Measurements from ENCODE around the gene TBC1D19.

The TBC1D19 gene

DNA sequence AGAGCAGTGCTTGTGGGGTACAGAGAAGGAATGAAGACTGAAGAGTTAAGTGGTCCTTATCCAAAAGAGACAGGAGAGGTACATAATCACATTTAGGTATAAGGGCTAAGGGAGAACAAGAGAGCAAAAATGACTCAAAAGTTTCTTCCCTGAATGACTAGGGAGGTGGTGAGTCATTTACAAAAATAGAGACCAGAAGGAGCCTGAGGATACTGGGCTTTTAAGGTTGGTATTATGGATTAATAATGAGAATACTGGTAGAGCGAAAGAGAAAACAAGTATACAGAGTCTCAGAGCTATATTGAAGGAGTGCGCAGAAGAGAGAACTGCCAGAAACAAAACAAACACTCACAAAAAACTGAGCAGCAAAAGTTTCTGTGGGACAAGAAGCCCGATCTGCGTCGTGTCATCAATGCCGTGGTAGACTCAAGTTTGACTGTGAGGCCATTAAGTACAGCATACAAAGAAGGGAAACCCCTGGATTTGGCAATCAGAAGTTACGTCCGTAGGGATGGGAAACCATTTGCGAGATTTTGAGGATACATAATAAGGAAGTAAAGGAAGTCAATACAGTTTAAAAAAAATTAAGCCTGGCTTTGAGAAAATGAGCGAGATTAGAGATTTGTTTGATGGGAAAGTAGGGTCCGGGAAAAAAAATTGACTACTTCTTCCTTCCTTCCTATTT is 147.6 kb downstream of the TBC1D19 start:
- no peak for DNase-seq (ENCODE audit: low read depth in 2 of 2)

DNA sequence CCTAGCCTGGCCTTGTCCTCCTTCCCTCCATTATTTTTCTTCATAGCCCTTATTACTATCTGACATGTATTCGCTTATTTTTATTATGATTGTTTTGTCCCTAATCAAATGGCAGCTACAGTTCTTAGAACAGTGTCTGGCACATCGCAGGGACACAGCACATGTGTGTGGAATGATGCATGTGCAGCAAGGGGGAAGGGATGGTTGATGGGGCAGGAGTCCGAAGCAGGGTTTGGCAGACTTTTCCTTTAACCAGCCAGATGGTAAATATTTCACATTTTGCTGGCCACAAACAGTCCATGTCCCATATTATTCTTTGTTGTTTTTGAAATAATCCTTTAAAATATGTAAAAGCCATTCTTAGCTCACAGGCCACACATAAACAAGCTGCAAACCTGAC is 148.5 kb downstream of the TBC1D19 start:
- DNase-seq (ENCODE audit: low read depth in 2 of 2) = no peak

DNA sequence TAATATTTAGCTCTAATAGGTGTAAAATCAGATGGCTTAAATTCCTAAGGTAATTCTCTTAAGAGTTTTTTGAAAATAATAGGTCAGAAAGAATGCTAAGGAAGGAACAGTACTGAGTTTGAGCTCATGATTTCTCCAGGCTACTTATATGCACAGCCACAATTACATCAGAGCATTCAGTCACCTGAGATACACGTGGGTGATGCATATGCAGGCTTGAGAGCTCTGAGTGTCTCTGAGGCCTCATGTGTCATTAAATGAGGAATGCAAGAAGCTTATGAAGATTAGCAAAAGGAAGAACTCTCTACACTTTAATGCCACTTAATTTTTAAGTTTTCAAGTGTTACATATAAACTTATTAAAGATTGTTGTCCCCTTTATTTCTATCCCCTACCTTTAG is 152.7 kb downstream of the TBC1D19 start:
- DNase-seq (ENCODE audit: low read depth in 2 of 2) = no peak

DNA sequence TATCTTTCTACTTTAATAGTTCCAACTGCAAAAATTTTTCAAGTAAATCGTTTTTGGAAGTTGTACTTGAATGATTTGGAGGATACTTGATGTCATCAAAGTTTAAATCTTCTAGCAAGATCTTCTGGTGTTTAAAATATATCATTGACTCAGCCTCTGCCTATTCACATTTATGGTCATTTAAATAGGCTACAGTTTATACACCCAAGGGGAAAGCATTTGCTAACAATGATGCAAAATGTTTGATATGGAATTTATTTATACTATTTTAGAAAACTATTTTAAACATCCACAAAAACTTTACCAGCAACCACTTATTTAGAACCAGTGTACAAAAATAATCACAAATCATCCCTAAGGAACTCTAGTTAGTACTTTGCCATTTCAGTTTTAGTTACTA is 153.5 kb downstream of the TBC1D19 start:
- no peak for DNase-seq (ENCODE audit: low read depth in 2 of 2)

DNA sequence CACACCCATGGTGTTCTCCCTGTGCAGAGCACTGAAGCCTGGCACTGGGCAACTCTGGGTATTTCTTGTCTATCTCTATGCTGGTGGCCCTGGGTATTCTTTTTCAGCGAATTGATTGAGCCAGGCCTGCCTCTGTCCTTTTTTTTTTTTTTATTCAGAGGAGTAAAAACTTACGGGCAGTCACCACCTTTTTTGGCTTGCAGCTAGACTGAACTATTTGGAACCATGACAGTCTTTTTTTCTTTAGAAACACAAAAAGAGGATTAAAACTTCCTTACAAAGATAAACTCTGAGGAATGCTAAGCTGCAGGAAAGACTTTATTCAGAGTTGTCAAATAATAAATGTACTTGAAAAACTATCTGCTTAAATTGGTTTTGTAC is 157.6 kb downstream of the TBC1D19 start:
- DNase-seq (ENCODE audit: low read depth in 2 of 2) = no peak

DNA sequence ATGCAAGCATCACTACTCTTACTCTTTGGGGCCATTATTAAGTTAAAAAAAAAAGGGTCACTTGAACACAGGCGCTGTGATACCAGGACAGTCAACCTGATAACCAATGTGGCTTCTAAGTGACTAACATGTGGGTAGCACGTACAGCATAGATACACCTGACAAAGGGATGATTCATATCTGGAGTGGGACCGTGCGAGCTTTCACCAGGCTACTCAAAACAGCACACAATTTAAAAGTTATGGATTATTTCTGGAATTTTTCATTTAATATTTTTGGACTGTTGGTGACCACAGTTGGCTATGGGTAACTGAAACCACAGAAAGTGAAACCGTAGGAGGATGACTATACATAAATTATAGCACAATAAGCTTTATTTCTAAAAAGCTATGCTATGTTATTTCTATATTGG is 162.9 kb downstream of the TBC1D19 start:
- no peak for DNase-seq (ENCODE audit: low read depth in 2 of 2)

DNA sequence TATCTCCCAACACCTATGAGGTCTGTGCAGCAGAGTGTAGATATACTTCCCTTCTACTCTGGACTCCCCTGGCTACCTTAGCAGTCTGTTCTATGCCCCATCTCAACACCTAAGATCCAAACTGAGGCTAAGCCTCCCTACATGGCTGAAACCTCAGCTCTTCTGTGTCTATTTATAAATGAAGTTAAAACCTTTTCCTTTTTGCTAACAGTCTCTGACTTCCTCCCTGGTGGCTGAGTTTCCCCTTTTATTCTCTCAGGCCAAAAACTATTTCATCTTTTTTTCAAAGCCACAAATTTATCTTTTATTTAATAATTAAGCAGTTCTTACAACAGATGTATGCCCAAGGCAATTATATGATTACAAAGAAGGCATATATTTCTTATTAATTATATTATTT is 164.9 kb downstream of the TBC1D19 start:
- DNase-seq (ENCODE audit: low read depth in 2 of 2) = no peak

DNA sequence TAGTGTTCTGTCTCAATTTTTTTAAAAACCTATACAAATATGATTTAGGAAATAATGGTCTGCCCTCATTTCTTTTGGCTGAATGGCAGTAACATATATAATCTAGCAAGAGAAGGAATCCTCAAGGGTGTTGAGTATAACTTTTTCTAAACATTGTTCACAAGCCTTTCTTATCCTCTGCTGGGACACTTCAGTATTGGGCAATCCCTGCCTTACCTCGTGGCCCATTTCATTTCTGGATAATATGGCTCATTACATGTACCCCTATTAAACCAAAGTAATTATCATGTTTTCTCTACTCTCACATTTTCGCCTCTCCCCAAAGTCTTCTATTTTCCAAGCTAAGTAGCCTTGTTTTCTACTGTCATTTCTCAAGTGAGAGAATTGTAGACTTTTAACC is 166.0 kb downstream of the TBC1D19 start:
- DNase-seq (ENCODE audit: low read depth in 2 of 2) = no peak

DNA sequence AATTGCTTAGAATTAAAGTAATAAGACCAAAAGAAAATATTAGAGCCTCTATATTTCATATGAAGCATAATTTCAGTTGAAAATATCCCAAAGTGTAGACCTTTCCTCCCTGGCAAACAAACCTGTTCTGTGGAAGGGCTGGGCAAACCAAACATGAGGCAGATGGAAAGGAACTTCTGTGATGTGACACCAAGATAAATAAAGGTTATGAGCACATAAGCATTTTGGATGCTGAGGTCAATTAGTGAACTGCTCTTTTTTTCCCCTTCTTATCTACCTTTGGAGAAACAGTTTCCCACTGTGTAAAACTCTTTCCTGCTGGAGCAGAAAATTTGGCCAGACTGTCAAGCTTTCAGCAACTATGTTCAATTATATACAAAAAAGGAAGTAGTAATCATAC is 167.1 kb downstream of the TBC1D19 start:
- DNase-seq (ENCODE audit: low read depth in 2 of 2) = no peak

DNA sequence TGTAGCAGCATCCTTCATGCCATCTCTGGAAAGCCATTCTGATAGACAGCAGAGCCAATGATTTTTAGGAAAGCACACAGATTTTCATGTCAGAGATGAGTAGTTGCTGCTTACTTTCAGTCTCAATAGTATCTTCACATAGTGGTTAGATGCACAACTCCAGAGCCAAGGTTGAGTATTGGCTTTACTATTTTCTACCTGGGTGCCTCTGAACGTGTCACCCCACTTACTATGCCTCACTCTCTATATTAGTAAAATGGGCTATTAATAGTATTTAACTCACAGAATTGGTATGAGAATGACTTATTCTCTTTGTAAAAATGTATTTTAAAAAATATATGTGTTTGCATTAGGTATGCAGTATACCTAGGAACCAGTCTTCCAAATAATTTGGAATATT is 168.0 kb downstream of the TBC1D19 start:
- no peak for DNase-seq (ENCODE audit: low read depth in 2 of 2)

DNA sequence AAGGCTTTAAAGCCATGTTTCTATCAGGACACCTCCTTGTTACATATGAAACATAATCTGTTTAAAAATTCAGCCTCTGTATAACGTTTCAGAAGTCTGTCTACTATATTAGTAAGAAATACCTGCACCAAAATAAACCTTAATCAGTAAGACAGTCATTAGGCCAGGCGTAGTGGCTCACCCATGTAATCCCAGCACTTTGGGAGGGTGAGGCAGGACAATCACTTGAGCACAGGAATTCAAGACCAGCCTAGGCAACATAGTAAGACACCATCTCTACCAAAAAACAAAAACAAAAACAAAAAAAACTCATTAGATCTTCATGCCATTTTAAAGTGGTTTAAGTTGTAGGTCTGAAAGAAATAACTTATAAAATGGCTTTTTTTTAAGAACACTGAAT is 169.3 kb downstream of the TBC1D19 start:
- no peak for DNase-seq (ENCODE audit: low read depth in 2 of 2)

DNA sequence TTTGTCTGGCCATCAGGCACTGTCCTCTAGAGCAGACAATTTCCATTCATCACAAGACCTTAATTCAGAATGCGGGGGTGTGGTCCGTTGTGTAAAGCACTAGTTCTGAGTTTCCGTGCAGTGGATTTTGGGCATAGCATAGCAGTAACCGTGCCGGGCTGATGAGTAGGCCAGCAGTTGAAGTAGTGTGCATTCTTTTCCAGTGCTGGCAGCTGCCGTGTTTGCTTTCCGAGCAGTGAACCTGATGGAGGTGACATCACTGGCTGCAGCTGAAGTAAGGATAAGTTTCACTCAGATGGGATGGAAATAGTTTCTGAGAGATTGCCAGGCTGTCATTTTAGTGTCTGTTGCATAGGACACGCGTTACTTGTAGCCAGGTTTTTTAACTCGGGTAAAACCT is 169.7 kb downstream of the TBC1D19 start:
- no peak for DNase-seq (ENCODE audit: low read depth in 2 of 2)

DNA sequence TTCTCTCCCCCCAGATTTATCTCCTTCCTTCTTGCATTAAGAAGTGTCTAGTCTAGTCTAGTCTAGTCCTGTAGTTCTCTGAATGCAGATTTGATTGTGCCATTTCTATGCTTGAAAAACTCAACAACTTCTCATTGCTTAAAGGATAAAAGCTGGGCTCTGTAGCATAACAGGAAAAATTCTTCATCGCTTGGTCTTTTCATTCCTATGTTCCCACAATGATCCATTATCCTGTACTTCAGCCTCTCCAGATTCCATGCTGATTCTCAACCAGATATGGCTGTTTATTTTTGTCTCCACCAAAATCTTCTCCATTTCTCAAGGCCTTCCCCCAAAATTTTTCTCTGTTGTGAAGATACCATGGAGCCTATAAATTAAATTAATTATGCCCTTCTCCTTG is 173.9 kb downstream of the TBC1D19 start:
- DNase-seq (ENCODE audit: low read depth in 2 of 2) = no peak

DNA sequence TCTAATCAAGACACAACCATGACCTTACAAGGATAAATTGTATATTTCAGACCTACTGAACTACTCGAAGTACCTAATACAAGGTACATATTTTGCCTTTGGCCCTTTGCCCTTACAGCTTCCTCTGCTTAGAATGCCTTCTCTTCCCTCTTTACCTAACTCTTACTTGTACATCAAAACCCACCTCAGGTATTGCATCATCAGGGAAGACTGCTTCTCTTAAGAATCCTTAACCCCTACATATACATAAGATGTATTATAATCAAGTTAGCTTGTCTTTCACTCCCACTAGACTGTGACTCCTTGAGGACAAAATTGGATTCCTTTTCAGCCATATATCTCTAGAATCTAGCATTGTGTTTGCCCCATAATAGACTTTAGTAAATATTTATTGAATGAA is 175.0 kb downstream of the TBC1D19 start:
- no peak for DNase-seq (ENCODE audit: low read depth in 2 of 2)

DNA sequence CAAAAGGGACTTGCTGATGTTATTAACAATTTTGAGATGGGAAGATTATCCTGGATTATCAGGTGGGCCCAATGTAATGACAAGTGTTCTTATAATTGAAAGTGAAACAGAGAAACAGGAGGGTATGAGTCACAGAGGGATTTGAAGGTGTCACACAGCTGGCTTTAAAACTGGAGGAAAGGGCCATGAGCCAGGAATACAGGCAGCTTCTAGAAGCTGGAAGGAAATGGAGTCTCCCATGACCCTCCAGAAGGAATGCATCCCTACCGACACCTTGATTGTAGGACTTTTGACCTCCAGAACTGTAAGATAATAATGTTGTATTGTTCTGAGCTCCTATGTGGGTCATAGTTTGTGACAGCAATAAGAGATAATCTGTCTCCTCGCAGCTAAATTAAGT is 178.8 kb downstream of the TBC1D19 start:
- DNase-seq (ENCODE audit: low read depth in 2 of 2) = no peak

DNA sequence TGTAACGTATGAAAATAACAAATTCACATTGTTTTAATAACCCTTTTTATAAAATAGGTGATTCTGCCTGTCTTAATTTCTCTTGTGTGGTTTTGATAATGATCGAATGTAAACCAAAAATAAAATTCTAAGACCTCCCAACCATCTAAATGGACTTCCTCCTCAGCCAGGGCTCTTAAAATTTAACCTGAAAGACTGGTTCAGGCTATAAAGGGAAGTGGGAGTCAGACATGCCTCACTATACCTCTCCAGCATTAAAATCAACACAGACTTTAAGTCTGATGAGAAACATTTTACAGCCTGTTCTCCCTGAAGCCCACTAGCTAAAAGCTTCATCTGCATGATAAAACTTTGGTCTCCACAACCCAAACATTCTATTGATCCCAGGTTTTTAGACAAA is 179.2 kb downstream of the TBC1D19 start:
- no peak for DNase-seq (ENCODE audit: low read depth in 2 of 2)

DNA sequence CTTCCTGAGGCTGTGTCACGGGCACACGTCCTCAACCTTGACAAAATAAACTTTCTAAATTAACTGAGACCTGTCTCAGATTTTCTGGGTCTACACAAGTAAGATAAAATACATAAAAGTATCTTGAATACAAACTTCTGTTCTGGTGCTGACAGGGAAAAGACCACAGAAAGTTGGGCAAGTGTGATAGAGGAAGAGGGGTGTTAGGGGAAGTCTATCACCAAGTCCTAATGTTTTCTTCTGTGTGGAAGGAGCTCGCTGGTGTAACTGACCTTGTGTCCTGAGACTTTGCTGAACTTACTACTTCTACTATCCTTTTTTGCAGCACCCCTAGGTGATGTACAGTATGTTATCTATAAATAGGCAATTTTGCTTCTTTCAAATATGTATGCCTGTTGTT is 179.8 kb downstream of the TBC1D19 start:
- no peak for DNase-seq (ENCODE audit: low read depth in 2 of 2)

DNA sequence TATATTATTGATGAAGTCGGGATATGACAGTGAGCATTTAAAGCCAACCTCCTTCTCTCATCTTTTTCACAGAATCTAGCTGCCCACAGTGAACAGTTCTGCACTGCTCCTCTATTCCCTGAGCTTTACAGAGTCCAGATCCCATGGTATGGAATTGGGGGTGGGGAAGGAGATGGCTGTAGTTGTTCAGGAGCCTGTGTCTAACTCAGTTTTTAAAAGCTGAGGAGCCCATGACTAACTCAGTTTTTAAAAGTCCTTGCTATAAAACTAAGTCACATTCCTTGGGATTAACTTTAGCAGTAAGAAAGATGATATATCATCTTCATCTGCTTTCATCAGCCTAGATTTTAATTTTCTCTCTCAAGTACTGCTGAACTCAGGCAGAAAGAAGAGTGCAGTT is 180.3 kb downstream of the TBC1D19 start:
- DNase-seq (ENCODE audit: low read depth in 2 of 2) = no peak

DNA sequence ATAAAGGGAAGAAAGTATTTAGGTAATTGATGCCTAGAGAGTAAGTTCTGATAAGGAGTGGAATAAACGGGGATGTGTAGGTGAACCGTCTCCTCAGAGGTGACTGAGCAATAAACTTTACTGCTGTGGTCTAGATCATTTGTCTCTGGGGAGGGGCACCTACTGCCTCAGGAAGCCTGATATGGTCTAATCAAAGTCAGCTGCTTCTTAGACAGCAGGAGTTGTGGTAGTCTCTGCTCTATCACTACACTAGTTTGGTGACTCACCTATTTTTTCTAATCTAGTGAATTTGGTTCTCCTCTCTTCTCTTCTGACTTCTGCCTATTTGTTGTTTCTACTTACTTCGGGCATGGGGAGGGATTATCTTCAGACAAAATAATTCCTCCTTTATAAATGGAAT is 181.6 kb downstream of the TBC1D19 start:
- no peak for DNase-seq (ENCODE audit: low read depth in 2 of 2)

DNA sequence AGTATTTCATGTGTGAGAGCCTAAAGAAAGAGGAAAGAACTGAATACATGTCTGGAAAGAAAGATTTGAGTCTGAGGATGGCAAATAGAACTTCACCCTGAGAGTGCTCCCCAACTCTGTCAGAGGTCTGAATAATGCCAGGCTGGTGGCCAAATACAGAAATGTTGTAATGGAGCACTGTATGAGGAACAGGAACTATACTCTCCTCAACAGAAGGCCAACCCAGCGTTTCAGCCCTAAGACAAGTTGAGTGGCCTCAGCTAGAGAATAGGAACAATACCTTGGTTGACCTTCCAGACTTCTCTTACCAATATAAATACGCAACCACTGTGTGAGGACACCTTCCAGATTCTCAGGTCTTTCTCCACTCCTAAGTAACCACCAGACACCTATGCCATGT is 182.3 kb downstream of the TBC1D19 start:
- no peak for DNase-seq (ENCODE audit: low read depth in 2 of 2)

DNA sequence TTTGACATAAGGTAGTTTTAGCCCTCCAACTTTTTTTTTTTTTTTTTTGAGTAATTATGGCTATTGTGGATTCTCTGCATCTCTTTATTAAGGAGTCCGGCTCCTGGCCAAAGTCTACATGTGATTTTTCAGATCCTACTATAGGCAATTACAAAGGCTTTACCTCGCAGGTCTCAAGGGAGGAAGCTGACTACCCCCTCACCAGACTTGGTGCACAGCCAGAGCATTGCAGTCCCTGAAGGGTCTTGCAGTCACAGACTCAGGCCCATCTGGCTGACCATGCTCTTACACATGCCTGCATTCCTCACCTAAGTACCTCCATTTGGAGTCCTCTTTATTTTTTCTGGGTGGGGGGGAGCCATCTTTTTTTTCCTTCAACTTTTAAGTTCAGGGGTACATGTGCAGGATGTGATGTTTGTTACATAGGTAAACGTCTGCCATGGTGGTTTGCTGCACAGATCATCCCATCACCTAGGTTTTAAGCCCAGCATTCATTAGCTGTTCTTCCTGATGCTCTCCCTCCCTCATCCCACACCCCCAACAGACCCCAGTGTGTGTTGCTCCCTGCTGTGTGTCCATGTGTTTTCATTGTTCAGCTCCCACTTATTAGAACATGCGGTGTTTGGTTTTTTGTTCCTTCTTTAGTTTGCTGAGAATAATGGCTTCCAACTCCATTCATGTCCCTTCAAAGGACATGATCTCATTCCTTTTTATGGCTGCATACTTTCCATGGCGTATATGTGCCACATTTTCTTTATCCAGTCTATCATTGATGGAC is 188.4 kb downstream of the TBC1D19 start:
- DNase-seq (ENCODE audit: low read depth in 2 of 2) = no peak

DNA sequence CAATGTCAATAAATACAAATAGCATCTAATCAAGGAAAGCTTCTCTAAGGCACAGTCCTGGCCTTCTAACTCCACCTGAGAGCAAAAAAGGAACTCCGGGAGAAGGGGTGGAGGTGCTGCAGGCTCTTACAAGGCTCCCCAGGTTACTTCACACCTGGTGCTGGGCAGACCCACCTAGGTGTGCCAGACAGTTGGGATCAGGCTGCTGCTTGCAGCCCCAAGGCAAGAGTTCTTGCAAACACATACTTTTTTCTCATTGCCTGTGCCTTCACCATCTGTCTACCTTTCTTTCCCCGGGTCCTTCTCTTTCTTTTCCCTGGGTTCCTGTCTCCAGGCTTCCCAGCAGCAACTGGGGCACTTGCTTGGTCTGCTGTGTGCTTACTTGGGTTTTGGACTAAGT is 195.3 kb downstream of the TBC1D19 start:
- DNase-seq (ENCODE audit: low read depth in 2 of 2) = no peak

DNA sequence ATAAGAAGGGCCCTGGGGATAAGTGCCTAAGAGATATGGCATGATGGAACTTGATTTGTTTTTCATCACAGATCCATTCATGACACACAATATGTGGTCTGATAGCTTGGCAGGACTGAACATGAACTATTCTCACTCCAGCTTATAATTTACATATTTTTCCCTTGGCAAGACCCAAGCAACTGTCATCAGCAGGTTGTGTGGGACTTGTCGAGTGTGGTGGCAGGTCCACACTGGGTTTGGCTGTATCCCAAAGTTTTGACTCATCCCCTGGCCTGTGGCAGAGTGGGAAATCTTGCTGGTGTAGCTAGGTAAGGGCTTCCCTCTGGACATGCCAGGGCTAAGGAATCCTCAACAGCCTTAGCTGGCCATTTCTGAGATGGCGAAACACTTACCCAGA is 195.8 kb downstream of the TBC1D19 start:
- no peak for DNase-seq (ENCODE audit: low read depth in 2 of 2)

DNA sequence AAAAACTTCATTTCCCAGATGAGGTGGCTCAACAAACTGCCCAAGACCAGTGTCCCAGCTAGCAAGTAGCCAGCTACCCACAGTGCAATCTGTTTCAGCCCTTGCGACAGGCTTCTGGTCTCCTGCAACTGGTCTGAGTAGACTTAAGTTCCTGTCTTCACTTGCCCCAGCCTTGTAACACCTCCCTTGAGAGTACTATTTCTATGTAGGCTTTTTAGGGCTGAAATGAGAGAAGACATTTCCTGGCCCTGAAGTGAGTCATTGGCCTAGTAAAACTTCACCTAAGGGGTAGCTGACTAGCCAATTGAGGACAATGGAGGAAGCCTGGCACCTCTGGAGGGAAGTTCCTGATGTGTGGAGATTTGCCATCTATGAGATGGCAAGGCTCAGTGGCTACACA is 196.7 kb downstream of the TBC1D19 start:
- DNase-seq (ENCODE audit: low read depth in 2 of 2) = no peak

Data from activated CD8-positive, alpha-beta memory T cell treated with anti-CD3 and anti-CD28 coated beads for 4 hours (primary cell).